ENCODE data around the gene AP4S1.

The AP4S1 gene

DNA sequence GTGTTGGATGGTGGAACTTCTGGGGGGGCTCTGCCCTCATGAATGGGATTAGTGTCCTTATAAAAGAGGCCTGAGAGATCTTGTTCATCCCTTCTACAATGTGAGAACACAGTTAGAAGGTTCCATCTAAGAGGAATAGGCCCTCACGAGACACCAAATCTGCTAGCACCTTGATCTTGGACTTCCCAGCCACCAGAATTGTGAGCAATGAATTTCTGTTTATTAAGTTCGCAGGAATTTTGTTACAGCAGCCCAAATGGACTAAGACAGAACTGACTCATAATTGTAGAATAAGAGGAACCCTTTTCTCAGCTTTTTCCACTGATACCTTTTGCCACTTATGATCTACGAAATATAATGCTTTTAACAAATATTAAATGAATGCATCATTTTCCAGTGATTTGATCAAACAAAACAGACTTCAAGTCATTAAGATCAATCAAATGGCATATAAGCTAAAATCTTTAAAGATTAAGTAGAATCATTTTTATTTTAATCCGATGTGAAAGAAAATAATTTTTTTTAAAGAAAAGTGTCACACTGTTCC lies 113.9 kb downstream of the AP4S1 start:
- DNase-seq = no peak

GRCh38 chr14:31142455-31143087 lies 117.1 kb downstream of the AP4S1 start:
- no peak for DNase-seq

All from fibroblast of upper back skin (primary cell).